ENCODE data around the gene CLRN3.

Gene CLRN3

DNA sequence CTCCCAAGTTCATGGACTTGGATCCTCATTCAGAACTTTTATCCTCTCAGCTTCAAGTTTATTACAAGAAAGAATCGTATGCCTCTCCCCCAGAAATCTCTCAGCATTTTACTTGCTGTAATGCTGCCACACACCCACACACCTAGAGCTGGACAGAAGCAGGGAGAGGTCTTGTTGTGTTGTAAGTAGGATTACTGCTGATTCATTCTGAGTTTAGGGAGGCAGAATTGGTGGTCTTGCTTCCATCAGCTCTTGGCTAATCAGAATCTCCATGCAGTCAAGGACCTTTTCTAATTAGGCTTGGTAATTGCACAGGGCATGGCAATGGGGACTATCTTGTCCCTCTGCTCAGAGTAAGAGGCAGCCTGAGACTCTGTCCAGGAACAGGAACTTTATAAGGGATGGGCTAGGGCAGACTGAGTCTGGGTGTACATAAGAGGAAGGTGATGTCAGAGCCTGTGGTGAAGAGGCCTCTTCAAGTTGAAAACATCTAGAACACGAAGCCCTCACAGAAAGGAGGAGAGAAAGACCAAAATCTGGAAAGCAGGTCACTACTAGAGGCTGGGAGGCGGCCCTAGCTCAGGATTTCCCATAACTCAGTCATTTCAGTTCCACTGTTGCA lies 7.1 kb upstream of the CLRN3 start:
- DNase-seq (ENCODE audit: low read depth), result no peak

DNA sequence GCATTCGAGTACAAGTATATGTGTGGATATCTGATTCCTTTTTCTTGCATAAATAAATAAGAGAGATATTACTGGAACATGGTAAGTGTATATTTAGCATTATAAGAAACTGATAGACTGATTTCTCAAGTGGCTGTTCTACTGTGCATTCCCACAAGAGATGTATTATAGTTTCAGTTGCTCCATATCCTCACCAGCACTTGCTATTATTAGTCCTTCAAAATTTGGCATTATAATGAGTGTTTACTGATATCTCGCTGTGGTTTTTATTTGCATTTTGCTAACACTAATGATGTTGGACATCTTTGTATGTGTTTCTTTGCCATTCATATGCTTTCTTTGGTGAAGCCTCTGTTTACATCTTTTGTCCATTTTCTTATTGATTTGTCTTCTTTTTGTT lies 4.4 kb upstream of the CLRN3 start:
- no peak for DNase-seq (ENCODE audit: low read depth)

DNA sequence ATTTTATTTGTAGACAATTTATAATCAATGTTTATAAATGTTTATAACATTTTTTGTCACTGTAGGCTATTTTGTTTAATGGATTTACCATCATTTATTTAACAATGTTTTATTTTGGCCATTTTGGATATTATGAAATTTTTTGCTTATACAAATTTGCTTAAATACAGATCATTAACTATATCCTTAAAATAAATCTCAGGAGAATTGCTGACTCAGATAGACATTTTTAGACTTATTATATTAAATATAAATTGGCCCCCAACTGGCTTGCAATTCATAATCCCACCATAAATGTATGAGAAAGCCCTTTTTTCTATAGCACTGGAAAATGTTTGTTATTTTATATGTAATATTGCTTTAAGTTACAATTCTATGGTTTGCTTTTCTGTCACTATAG lies 3.8 kb upstream of the CLRN3 start:
- no peak for DNase-seq (ENCODE audit: low read depth)

DNA sequence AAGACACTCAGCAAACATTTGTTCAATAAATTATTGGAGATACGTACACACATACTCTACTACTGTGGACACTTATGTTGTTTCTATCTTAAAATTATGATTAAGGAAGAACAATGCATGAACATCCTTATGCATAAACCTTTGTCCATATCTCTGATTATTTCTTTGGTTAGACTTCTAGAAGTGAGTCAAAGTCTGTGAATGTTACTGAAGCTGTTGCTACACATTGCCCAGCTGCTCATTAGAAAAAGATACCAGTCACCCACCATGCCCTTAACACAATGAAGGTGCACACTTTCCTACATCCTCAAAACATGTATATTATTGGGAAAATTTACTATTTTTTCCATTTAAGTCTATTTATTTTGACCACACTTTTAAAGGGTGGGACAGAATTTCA lies 1.4 kb upstream of the CLRN3 start:
- DNase-seq (ENCODE audit: low read depth), result no peak

DNA sequence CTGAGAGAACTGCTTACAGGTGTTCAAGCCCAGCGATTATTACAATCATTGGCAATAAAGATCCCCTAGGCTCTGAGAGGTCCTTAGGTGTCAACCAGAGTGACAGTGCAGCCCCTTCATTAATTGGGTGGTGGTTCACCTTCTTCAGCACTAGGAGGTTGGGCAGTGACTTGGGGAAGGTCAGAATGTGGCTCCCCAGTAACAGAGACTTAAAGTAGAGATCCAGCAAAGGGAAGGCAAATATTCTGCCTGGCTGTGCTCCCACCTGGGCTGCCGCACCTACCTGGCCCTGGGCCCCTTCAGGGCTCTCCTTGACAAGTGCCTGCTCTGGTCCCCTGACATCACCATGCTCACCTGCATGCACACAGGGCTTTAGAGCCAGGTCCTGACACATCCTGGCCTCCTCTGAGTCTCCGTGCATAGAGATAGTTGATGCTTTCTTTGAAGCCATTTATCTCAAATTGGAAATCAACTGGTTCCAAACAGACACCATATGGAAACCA lies 1.9 kb downstream of the CLRN3 start:
- no peak for DNase-seq (ENCODE audit: low read depth)

DNA sequence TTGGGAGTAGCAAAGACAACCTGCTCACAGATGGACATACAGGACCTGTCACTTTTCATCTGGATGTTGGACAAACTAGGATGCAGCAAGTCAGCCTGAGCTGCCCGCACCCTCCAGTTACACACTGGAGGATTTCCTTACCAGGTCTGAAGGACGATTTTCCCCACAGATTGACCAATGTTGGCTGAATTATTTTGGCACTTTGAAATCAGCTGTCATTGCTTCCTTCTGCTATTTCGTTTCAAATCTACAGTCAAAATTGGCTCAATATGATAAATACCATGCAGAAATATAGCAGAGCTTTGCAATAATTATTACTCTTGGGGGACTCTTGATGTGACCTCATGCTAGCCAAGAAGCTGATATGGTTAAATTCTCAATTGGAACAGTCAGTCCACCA lies 2.5 kb downstream of the CLRN3 start:
- DNase-seq (ENCODE audit: low read depth), result no peak

DNA sequence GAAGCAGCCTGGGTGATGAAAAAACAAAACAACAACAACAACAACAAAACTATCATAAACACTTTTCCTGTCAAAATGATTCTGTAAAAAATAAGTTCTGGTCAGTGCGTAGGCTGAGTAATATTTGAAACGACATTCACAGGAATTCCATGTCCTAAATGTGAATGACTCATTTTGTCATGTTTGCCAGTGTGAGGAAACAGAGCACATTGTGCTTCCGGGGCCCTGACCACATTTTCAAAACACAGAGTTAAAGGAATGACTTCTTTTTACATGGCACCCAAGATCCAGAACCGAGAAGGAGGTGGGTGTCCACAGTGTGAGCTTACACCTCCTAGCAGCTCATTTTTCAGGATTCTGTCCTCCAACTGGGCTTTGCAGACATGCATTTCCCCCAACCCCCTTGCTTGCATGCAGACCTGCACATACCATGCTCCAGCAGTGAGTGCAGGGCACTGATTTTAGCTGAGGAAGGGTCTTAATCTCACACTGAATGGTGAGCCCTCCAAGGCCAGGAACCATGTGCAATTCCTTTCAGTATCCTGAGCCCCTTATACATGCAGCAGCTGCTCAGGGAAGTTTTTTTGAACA lies 3.0 kb downstream of the CLRN3 start:
- DNase-seq (ENCODE audit: low read depth), result no peak

DNA sequence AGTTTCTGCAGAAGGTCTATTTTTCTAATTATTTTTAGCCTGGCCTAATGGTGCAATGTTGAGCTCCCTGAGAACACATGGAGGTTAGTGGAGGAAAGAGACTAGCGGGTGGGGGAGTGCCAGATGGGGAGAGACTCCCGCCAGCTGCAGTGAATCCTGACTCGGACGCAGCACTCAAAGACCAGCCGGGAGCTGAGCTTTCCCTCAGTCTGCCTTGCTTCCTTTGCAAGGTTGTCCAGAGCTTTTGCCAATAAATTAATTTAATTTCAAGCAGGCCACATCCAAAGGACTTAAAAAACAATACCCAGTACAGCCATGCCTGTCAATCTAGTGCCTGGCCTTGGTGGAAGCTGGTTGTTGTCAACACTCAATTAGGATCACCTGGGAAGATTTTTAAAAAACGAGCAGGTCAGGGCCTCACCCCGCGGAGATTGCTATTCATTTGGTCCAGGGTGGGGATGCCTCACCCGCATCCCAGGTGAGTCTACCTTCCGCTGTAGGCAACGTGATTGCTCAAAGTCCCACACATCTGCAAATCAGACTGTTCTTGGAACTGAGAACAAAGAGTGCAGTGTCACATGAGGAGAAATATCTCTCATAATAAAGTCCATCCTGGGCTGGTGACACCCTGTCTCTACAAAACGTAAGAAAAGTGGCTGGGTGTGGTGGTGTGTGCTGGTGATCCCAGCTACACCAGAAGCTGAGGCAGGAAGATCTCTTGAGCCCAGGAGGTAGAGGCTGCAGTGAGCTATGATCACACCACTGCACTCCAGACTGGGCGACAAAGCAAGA lies 4.0 kb downstream of the CLRN3 start:
- DNase-seq (ENCODE audit: low read depth), result no peak

DNA sequence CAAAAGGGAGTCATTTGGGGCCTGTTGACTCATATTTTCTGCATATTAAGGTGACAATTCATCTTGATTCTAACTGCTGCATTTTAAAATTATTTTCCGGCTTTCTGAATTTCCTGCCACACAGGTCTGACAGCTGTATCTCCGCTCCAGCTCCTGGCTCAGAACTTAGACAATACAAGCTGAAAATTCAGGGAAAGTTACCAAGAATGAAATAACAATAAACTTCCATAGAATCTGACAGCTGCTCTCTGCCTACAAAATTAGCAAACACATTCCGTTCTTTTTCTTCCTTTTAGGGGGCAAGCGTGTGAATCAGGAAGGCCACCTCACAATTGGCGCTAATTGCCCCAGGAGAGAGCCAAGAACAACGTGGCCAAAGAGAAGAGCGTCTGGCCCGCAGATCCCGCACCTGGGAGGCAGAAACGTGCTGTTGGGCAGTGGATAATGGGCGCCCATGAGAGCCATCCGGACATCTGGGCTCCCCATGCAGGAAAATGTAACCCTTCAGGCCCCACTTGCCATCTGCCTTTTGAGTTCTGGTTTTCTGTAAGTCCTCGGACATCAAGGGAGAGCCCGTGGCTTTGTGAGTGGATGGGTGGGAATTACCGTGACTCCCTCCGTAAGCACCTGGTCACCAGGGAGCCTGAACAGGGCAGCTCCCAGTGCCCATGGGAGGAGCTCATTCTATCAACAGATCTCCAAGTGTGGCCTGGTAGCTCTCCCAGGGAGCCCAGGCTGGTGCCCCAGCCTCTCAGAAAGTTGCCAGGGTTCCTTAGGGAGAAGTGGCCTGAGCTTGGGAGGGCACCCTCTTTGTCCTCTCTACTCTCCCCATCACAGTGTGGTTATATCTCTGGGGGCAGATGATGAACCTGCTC lies 5.0 kb downstream of the CLRN3 start:
- no peak for DNase-seq (ENCODE audit: low read depth)

DNA sequence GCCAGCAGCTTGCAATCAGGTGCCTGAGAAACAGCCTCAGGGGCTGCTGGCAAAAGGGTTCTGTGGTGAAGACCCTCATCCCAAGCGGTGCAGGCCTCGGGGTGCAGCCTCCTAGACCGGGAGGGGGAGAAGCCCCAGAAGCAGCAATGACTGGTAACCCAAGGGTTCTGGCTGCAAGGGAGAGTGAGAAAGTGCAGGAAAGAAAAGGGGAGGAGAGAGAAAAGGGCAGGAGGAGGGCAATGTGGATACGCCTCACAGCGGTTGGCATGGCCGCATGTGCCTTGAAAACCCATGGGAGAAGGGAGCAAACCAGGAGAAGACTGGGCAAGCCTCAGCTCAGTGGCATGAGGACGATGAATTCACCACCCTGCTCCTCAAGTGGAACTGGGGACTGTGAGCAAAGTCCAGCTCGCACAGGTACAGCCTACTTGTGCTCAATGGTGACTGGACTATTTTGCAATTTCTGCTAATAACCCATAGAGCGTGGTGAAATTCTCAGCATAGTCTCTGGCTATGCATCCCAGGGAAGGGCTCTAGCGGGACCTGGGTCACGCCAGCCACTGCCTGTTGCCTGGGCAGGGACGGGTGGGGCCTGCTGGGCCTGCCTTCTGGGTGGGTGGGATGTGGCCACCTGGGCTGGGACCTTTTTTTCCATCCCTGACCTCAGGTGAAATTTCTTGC lies 6.2 kb downstream of the CLRN3 start:
- no peak for DNase-seq (ENCODE audit: low read depth)

DNA sequence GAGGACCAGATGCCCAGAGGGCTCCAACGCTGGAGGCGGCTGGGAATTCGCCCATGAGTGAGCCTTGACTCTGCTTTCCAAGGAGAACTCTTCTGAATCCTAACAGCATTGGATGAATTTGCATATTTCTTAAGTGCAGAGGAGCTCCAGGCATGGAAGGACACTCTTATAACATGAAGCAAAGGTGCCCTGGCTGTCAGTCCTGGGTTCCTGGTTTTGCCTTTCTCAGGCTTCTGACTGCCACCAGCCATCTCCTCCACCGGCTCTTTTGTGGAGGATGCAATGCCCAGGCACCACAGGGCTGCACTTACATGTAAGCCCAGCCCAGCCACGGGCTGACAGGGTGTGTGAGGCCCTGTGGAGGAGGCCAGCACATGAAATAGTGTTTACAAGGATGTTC lies 8.2 kb downstream of the CLRN3 start:
- DNase-seq (ENCODE audit: low read depth), result no peak

DNA sequence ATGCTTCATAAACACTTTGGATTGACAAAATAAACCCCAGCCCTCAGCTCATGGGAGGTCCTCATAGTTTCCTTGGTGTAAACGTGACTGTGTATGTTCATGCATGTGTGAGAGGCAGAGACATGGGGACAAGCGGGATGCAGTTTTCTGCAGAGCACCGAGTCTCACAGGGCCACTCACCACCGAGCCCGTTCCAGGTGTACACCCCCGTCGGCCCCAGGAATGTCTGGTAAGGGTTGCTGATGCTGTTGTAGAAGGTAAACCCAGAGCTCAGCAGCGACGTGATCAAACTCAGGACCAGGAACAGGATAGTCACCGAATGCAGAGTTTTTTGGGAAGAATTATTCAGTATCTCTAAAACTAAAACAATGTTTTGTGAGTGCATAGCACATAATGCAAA lies 9.2 kb downstream of the CLRN3 start:
- no peak for DNase-seq (ENCODE audit: low read depth)

DNA sequence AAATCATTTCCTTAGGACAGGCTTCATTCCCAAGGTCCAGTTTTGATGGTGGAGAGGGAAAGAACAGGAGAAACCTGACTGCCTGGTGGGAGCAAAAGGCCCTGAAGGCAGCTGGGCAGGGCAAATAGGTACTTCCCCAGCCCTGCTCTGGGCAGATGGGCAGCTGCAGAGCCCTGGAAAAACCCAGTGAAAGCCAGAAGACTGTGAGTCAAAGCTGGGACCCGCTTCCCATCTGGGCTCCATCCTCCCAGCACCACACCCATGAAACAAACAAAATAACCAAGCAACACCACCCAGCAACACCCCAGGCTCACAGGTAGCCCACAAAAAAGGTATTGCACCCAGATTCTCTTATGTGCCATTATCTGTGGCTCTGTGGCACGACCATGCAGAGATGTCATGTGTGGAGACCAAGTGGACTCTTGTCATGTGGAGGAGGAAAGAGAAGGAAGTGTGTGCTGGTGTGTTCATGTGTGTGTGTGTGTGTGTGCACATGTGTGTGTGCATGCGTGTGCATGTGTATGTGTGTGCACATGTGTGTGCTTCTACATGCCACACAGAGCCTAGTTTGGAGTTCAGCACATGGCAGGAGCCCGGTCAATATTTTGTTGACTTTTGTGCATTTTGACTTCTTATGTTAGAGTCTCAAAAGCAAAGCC lies 9.8 kb downstream of the CLRN3 start:
- DNase-seq (ENCODE audit: low read depth), result no peak

DNA sequence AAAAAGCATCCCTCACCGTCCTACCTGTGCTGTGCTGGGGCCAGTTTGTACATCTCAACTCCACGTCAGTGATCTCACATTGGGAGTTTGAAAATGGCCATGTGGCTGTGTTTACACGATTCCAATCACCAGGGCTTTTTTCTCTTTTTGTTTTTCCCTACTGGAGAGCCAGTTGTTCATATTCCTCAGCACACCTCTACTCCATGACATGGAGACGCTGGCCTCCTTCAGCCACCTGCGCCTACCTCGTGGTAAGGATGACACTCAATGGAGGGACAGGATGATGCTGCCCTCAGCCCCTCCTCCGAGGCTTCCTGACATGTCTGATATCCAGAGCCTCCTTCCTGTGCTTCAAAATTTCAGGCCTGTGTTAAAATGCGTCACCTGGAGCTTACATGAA lies 10.3 kb downstream of the CLRN3 start:
- DNase-seq (ENCODE audit: low read depth), result no peak

DNA sequence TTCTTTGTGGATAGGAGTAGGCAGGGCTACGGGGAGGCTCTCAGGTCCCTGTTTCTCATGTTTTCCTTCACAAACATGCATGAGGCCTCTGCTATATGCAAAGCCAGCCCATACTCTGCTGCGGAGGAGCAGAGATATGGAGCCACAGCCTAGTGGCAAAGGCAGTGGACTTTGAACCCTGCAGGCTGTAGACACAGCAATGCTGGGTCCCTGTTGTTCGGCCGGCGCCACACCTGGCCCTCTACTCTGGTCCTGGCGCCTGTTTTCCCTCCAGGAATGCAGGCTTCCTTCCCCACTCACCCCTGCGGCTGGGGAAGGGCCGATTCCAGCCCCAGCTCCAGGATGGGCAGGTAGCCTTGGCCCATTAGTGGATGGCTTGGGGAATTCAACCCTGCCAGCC lies 11.5 kb downstream of the CLRN3 start:
- no peak for DNase-seq (ENCODE audit: low read depth)

DNA sequence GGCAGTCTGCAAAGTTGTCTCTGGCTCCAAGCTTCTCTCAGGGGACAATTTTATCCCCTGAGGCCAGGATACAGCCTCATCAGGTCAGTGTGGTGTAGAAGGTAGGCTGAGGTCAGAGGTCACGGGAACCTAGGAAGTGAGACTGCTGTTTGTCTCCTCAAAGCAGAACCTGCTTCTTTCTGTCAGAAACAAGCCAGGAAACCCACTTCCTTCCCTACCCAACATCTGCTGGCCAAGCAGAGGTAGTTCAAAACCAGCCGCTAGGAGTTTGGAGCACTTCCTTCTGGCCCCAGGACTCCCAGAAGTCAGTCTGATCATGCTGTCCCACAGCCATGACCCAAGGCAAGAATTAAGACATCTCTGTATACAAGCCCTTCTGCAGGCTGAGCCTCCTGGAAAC lies 12.2 kb downstream of the CLRN3 start:
- no peak for DNase-seq (ENCODE audit: low read depth)

DNA sequence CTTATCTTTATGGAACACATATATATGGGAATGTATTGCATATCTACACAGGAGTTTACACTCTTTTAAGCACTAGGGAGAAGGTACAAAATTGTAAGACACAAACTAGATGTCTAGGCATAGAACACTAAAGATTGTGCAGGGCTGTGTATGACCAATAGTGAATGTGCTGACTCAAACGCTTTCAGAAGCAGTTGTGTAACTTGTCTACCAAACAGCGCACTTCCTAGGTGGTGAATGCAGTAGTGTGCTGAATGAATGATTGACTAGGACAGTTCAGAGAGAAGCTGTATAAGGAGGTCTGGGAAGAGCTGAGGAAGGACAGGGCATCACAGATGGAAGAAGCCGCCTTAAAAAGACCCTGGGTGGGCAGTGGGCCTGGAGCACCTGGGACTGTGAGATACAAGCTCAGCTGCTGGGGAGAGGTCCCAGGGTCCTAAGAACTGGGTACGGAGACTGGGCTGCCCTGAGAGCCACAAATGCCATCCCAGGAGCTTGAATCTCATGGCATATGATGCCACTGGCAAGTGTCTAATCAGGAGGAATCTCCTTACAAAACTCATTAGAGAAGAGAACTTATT lies 14.2 kb downstream of the CLRN3 start:
- no peak for DNase-seq (ENCODE audit: low read depth)

DNA sequence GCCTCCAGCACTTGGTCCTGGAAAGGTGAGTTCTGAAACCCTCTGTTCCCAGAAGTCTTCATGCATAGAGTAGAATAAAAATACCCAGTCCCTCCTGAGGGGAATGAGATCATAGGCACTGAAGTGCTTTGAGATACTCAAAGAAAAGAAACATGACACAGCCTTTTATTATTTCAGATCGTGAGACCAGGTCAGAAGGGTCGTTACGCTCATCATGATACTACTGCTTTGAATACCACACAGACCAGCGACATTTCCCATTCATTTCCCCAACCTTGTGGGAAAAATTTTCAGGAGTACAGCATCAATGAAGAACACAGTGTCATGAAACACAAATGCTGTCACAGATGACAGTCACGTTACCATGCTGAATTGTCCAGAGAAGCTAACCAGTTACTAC lies 15.0 kb downstream of the CLRN3 start:
- DNase-seq (ENCODE audit: low read depth), result no peak

DNA sequence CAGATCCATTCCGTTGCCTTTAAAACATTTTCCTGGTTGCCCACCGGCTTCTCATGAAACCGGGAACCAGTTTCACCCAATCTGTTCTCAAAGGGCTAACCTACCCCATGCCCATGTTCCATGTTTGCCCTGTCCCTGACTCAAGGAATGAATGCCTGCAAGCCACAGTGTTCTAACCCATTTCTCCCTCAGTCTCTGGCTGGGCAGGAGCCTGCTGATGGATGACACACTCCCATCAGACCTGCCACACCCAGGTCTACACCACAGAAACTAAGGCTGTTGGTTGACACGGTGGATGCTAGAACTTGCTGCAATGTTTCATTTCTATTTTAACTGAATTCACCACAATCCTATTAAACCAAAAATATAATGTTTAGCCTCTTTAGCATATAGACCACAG lies 15.6 kb downstream of the CLRN3 start:
- no peak for DNase-seq (ENCODE audit: low read depth)

DNA sequence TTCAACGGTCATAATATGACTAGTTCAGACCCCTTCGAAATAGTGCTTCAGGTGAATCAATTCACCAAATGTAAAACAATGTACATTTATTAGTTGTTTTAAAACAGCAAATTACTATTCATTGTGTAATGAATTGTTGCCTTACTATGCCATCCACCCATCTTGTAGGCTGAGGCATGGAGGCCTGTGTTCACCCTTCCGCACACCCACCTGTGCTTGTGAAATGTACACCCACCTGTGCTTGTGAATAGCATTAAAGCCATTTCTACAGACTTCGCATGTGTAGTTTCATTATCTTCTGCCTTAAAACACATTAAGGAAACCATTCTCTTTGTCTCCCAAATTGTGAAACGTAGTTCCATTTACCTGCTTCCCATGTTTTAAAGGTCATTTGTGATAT lies 16.8 kb downstream of the CLRN3 start:
- no peak for DNase-seq (ENCODE audit: low read depth)

DNA sequence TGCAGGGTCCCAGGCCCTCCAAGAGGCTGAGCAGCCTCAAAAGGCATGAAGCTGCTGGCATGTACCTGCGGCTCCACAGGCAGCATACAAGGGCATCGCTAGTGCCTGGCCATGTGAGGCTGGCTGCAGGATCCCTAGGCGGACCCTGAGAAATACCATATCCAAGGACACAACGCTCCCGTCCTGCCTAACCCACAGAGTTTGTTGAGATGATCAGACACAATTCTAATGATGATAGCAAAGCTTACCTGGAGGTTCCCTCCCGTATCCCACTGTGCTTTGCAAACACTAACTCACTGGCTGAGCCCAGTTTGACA lies 17.3 kb downstream of the CLRN3 start:
- DNase-seq (ENCODE audit: low read depth), result no peak

Data from activated T-helper 9 cell treated with anti-CD3 and anti-CD28 coated beads, Interleukin-2, amount 50 U/mL, for 16 hours (primary cell).